Esophagus muscularis mucosa (tissue), 3 donors: Measurements from ENCODE around the gene ROPN1B.
A peak's percentile ranks its signal among the peaks of the same experiment; 100 is the strongest.
"Not testable (repeated sequence)": the region's sequence is repeated elsewhere in the genome, so short reads cannot be mapped to it uniquely, and the experiment has no call there.

Experiments used
- CTCF ChIP-seq, 3 experiments: fragments of 200-600 bp in 2 of 3; fragments of 450-650 bp in 1 of 3; sonication (generic) in 2 of 3; IDR thresholded peaks; one replicate each; pipeline ENCODE4 v1.5.1; 2017 to 2019; ENCODE audit warnings: antibody characterized with exemption in 3 of 3, mild to moderate bottlenecking in 2 of 3, moderate library complexity in 1 of 3
- POLR2A ChIP-seq: fragments of 450-650 bp; IDR thresholded peaks from one replicate; pipeline ENCODE4 v1.6.1; 2017; ENCODE audit warnings: antibody characterized with exemption, moderate library complexity, mild to moderate bottlenecking, low read depth
- POLR2AphosphoS5 ChIP-seq, 2 donors: sonication (generic); formaldehyde crosslinking; IDR thresholded peaks; one replicate each; pipeline ENCODE4 v1.6.1; 2017; ENCODE audit warnings: antibody characterized with exemption in 2 of 2

- TF ChIP-seq CTCF (IDR thresholded peaks at IDR 0.05), result peak; percentile 46 to 58 (median 54)
- TF ChIP-seq POLR2AphosphoS5 (IDR thresholded peaks at IDR 0.05); POLR2A: not testable (repeated sequence)
These were observed 47.3 kb upstream of the ROPN1B start for GRCh38 chr3:125921712-125922111.
